HL-60 (cell line): Measurements from ENCODE around the gene VAV2.

Experiments
- DNase-seq, 2 experiments: peaks; one replicate each; pipeline ENCODE4 v3.0.0-alpha.2; 2010 to 2020; ENCODE audit warnings: low read depth in 1 of 2, low spot score in 1 of 2
- H3K27ac ChIP-seq: fragments of 250-450 bp; sonication (Bioruptor Pico); replicated peaks from 2 replicates; pipeline ENCODE4 v1.5.1; 2020; ENCODE audit warnings: mild to moderate bottlenecking, moderate library complexity
- H3K27me3 ChIP-seq: fragments of 250-450 bp; sonication (Bioruptor Pico); 2 replicates; pipeline ENCODE4 v1.5.1; 2021; ENCODE audit warnings: mild to moderate bottlenecking, moderate library complexity; ENCODE audit not compliant: insufficient read depth, poor library complexity, severe bottlenecking
- H3K4me3 ChIP-seq: replicated peaks from 2 replicates; pipeline ENCODE4 v1.5.1; 2011; ENCODE audit warnings: mild to moderate bottlenecking, control low read depth, low read length; ENCODE audit not compliant: insufficient read depth
- GABPA ChIP-seq: IDR thresholded peaks from 2 replicates; pipeline ENCODE4 v1.6.1; 2012; ENCODE audit warnings: low read depth
- POLR2AphosphoS5 ChIP-seq: IDR thresholded peaks from 2 replicates; pipeline ENCODE4 v1.6.1; 2012; ENCODE audit warnings: low read depth
- SPI1 ChIP-seq: IDR thresholded peaks from 2 replicates; pipeline ENCODE4 v1.6.1; 2012; ENCODE audit warnings: low read depth, mild to moderate bottlenecking, borderline replicate concordance
- TF ChIP-seq, protein P1 (sequence below): IDR thresholded peaks from one replicate; pipeline ENCODE4 v1.5.1; 2011; ENCODE audit warnings: low read length, control low read depth, inconsistent platforms; ENCODE audit not compliant: insufficient read depth
- TF ChIP-seq, protein P2 (sequence below): IDR thresholded peaks from 2 replicates; pipeline ENCODE4 v1.6.1; 2012; ENCODE audit warnings: low read depth; ENCODE audit not compliant: insufficient replicate concordance

VAV2 gene

DNA sequence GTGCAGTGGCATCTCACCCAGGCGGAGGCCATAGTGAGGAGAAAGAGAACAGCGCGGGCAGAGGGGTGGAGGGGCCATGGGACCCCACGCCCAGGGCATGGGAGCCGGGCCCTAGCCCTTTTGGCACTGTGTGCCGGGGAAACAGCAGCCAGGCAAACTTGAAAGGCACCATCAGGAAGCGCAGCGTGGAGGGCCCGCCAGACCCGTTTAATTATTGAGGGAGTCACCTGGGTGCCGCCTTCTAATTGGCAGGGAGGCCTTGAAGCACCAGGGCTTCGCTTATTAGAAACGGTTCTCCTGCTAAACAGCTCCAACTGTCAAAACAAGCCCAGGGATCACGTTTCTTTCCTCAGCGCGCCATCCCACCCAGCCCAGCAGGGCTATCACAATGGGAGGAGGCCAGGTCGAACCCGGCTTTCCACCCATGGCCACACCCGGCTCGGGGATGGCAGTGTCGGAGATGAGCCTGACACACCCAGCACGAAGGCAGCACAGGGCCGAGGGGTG is 149.3 kb downstream of the VAV2 start:
- no peak overlapping the region for H3K4me3 ChIP-seq
- peaks cover 2% of the 10 kb centered on the region for H3K27me3 ChIP-seq
- DNase-seq: no peak
- H3K27ac ChIP-seq: no peak overlapping the region
- TF ChIP-seq SPI1: no peak
- no peak for TF ChIP-seq GABPA
- TF ChIP-seq, protein P1, sequence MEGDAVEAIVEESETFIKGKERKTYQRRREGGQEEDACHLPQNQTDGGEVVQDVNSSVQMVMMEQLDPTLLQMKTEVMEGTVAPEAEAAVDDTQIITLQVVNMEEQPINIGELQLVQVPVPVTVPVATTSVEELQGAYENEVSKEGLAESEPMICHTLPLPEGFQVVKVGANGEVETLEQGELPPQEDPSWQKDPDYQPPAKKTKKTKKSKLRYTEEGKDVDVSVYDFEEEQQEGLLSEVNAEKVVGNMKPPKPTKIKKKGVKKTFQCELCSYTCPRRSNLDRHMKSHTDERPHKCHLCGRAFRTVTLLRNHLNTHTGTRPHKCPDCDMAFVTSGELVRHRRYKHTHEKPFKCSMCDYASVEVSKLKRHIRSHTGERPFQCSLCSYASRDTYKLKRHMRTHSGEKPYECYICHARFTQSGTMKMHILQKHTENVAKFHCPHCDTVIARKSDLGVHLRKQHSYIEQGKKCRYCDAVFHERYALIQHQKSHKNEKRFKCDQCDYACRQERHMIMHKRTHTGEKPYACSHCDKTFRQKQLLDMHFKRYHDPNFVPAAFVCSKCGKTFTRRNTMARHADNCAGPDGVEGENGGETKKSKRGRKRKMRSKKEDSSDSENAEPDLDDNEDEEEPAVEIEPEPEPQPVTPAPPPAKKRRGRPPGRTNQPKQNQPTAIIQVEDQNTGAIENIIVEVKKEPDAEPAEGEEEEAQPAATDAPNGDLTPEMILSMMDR: no peak
- TF ChIP-seq POLR2AphosphoS5: no peak
- TF ChIP-seq, protein P2, sequence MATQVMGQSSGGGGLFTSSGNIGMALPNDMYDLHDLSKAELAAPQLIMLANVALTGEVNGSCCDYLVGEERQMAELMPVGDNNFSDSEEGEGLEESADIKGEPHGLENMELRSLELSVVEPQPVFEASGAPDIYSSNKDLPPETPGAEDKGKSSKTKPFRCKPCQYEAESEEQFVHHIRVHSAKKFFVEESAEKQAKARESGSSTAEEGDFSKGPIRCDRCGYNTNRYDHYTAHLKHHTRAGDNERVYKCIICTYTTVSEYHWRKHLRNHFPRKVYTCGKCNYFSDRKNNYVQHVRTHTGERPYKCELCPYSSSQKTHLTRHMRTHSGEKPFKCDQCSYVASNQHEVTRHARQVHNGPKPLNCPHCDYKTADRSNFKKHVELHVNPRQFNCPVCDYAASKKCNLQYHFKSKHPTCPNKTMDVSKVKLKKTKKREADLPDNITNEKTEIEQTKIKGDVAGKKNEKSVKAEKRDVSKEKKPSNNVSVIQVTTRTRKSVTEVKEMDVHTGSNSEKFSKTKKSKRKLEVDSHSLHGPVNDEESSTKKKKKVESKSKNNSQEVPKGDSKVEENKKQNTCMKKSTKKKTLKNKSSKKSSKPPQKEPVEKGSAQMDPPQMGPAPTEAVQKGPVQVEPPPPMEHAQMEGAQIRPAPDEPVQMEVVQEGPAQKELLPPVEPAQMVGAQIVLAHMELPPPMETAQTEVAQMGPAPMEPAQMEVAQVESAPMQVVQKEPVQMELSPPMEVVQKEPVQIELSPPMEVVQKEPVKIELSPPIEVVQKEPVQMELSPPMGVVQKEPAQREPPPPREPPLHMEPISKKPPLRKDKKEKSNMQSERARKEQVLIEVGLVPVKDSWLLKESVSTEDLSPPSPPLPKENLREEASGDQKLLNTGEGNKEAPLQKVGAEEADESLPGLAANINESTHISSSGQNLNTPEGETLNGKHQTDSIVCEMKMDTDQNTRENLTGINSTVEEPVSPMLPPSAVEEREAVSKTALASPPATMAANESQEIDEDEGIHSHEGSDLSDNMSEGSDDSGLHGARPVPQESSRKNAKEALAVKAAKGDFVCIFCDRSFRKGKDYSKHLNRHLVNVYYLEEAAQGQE: no peak

DNA sequence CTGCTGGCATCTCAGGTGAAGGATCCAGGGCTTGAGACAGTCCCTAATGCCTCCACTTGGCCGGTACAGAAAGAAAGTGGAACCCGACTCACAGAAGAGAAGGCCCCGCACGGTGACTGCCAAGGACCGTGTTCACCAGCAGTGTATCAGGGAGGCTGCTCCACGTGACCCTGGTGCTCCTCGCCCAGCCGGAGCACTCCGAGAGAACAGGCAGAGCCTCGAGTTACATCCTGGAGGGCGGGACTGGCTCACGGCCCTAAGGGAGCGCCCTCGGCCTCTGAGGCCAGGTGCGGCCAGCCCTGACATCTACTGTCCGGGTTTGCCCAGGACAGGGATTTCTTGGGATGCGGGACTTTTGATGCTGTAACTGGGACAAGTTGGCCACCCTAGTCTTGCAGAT is 149.9 kb downstream of the VAV2 start:
- H3K27ac ChIP-seq: no peak overlapping the region
- H3K27me3 ChIP-seq: peaks cover 2% of the 10 kb centered on the region
- TF ChIP-seq, protein P1: no peak
- TF ChIP-seq, protein P2: no peak
- TF ChIP-seq POLR2AphosphoS5 (no peak), GABPA (no peak), SPI1 (no peak)
- no peak for DNase-seq
- no peak overlapping the region for H3K4me3 ChIP-seq

DNA sequence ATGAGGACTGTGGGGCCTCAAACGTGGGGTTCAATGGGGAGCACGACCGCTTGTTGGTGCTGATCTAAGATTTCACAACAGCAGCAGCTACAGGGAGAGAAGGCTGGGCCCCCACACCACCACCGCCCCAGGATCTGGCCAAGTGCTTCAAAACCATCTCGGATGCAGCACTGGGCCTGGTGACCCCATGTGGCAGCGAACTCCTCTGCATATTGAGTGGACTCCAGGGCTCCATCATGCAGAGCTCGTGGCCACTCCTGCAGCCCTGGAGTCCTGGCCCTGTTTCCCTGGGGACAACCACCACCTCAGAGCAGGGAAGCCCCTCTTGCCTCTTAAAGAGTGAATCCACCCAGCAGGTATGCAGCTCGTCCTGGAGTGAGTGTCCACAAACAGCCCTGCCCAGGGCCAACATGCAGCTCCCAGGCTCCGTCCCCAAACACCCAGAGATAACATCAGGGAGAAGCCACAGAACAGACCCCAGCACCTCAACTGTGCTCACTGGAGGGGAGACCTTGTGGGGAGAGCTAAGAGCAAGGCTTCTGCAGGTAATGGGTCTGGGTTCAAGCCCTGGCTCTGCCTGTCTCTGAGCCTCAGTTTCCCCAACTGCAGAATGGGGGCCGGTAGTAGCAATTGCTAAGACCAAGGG is 150.8 kb downstream of the VAV2 start:
- H3K4me3 ChIP-seq: no peak overlapping the region
- TF ChIP-seq, protein P2: no peak
- no peak for TF ChIP-seq SPI1
- TF ChIP-seq POLR2AphosphoS5: no peak
- TF ChIP-seq, protein P1: no peak
- TF ChIP-seq GABPA: no peak
- peaks cover 2% of the 10 kb centered on the region for H3K27me3 ChIP-seq
- no peak overlapping the region for H3K27ac ChIP-seq
- no peak for DNase-seq
